GM21825 (cell line): ENCODE results near the gene LRRC43.
"Not testable (repeated sequence)": the region's sequence is repeated elsewhere in the genome, so short reads cannot be mapped to it uniquely, and the experiment has no call there.

Experiments used
- ATAC-seq: cut with Tn5 transposase; IDR thresholded peaks from one replicate; pipeline ENCODE4 v1.9.1; 2021; ENCODE audit warnings: mild to moderate bottlenecking, moderate library complexity; ENCODE audit not compliant: unreplicated experiment

The LRRC43 gene

GRCh38 chr12:122190842-122191668 lies 8.1 kb downstream of the LRRC43 start:
- no peak for ATAC-seq

- ATAC-seq: no peak
These were observed 9.5 kb downstream of the LRRC43 start for GRCh38 chr12:122192441-122192840.

GRCh38 chr12:122194804-122195203 lies 11.9 kb downstream of the LRRC43 start:
- ATAC-seq: no peak

- ATAC-seq: no peak
These were observed 12.5 kb downstream of the LRRC43 start for GRCh38 chr12:122195405-122195804.

GRCh38 chr12:122197612-122197966 lies 14.7 kb downstream of the LRRC43 start:
- ATAC-seq: no peak

GRCh38 chr12:122199484-122200355 lies 16.8 kb downstream of the LRRC43 start:
- no peak for ATAC-seq

- ATAC-seq: no peak
These were observed 17.7 kb downstream of the LRRC43 start for GRCh38 chr12:122200541-122201175.

GRCh38 chr12:122201381-122201780 lies 18.5 kb downstream of the LRRC43 start:
- ATAC-seq: no peak

GRCh38 chr12:122202017-122202416 lies 19.1 kb downstream of the LRRC43 start:
- no peak for ATAC-seq

- ATAC-seq: not testable (repeated sequence)
These were observed 19.9 kb downstream of the LRRC43 start for GRCh38 chr12:122202811-122203210.

- no peak for ATAC-seq
These were observed 20.6 kb downstream of the LRRC43 start, which contains the start of gene B3GNT4 for GRCh38 chr12:122203301-122204166. B3GNT4 (plus strand) TSS chr12:122203709; CDS start chr12:122204619, 910 bp downstream.

GRCh38 chr12:122204167-122205052 lies 21.5 kb downstream of the LRRC43 start:
- ATAC-seq: no peak

GRCh38 chr12:122205053-122205925 lies 22.4 kb downstream of the LRRC43 start:
- no peak for ATAC-seq

- no peak for ATAC-seq
These were observed 23.4 kb downstream of the LRRC43 start for GRCh38 chr12:122206111-122206881.

- no peak for ATAC-seq
These were observed 24.1 kb downstream of the LRRC43 start for GRCh38 chr12:122206976-122207375.

GRCh38 chr12:122207391-122207790 lies 24.5 kb downstream of the LRRC43 start:
- no peak for ATAC-seq

- no peak for ATAC-seq
These were observed 25.3 kb downstream of the LRRC43 start for GRCh38 chr12:122208073-122208820.
